SU-DHL-6 (cell line): ENCODE results near the gene NKX2-2.

Experiments used
- CTCF ChIP-seq: fragments of 200-600 bp; sonication (generic); IDR thresholded peaks from one replicate; pipeline ENCODE4 v1.5.1; 2017; ENCODE audit warnings: antibody characterized with exemption, mild to moderate bottlenecking, low read length, moderate library complexity; ENCODE audit not compliant: insufficient read depth, poor library complexity, severe bottlenecking
- EZH2phosphoT487 ChIP-seq: fragments of 200-600 bp; sonication (generic), shearing (Covaris generic); conservative IDR thresholded peaks from 2 replicates; pipeline ENCODE4 v1.6.1; 2018; ENCODE audit warnings: mild to moderate bottlenecking, antibody characterized with exemption, low read length, moderate library complexity, mixed read lengths

- TF ChIP-seq CTCF (no peak), EZH2phosphoT487 (no peak)
These were observed 34.6 kb upstream of the NKX2-2 start for GRCh38 chr20:21548390-21549035.
